Smooth muscle cell (in vitro differentiated cells): ENCODE measurements around the gene HOTAIR. TPM values are rescaled to one million over a fixed set of nuclear protein-coding genes. Genes with fewer than 3 reads are reported as not detected.

Experiments
- DNase-seq: peaks from one replicate; lab custom pipeline; 2025; ENCODE audit not compliant: unreplicated experiment; lab: John Stamatoyannopoulos, UW
- H2AFZ ChIP-seq: fragments of 200-600 bp; sonication (generic); 2 replicates; pipeline ENCODE4 v1.6.0; 2016; ENCODE audit warnings: antibody characterized with exemption, low read depth, mild to moderate bottlenecking
- H3F3A ChIP-seq: fragments of 200-600 bp; sonication (generic); 2 replicates; pipeline ENCODE4 v1.6.0; 2017; ENCODE audit warnings: antibody characterized with exemption, low read depth
- H3K27ac ChIP-seq: fragments of 200-600 bp; sonication (generic); 2 replicates; pipeline ENCODE4 v1.5.1; 2016; ENCODE audit warnings: low read depth, mild to moderate bottlenecking
- H3K27me3 ChIP-seq: fragments of 200-600 bp; sonication (generic); 2 replicates; pipeline ENCODE4 v1.6.1; 2016; ENCODE audit warnings: low read depth, mild to moderate bottlenecking
- H3K36me3 ChIP-seq: fragments of 200-600 bp; sonication (generic); 2 replicates; pipeline ENCODE4 v1.5.1; 2016; ENCODE audit warnings: low read depth
- H3K4me1 ChIP-seq: fragments of 200-600 bp; sonication (generic); 2 replicates; pipeline ENCODE4 v1.5.1; 2016; ENCODE audit warnings: low read depth
- H3K4me2 ChIP-seq: fragments of 200-600 bp; sonication (generic); 2 replicates; pipeline ENCODE4 v1.6.0; 2016; ENCODE audit warnings: mild to moderate bottlenecking
- H3K4me3 ChIP-seq: fragments of 200-600 bp; sonication (generic); 2 replicates; pipeline ENCODE4 v1.5.1; 2016; ENCODE audit warnings: mild to moderate bottlenecking
- H3K79me2 ChIP-seq: fragments of 200-600 bp; sonication (generic); 2 replicates; pipeline ENCODE4 v1.6.0; 2016; ENCODE audit warnings: low read depth, mild to moderate bottlenecking
- H3K9ac ChIP-seq: fragments of 200-600 bp; sonication (generic); 2 replicates; pipeline ENCODE4 v1.6.0; 2016; ENCODE audit warnings: low read depth
- H3K9me3 ChIP-seq: fragments of 200-600 bp; sonication (generic); replicated peaks from 2 replicates; pipeline ENCODE4 v1.5.1; 2016; ENCODE audit warnings: low read depth
- H4K20me1 ChIP-seq: fragments of 200-600 bp; sonication (generic); 2 replicates; pipeline ENCODE4 v1.6.0; 2016; ENCODE audit warnings: low read depth
- CTCF ChIP-seq: fragments of 200-600 bp; sonication (generic); IDR thresholded peaks from 2 replicates; pipeline ENCODE4 v1.5.1; 2017; ENCODE audit warnings: borderline replicate concordance, mild to moderate bottlenecking, antibody characterized with exemption; ENCODE audit not compliant: insufficient read depth, poor library complexity, severe bottlenecking
- WGBS: methylation state at CpG from one replicate; pipeline ENCODE4 v1.1.7; 2016; ENCODE audit warnings: low lambda C conversion rate; 5-methylcytosine and 5-hydroxymethylcytosine counted together
- polyA plus RNA-seq: library from polyadenylated mRNA; unstranded; fragments of >200 nt; fragmentation: Nextera tagmentation; extraction: Ambion mirVana; gene quantifications from 2 replicates; pipeline ENCODE4 v1.2.1, GENCODE V29; 2016
- total RNA-seq: library from RNA; depleted of rRNA; stranded (reverse); fragments of >200 nt; gene quantifications from 2 replicates; pipeline ENCODE4 v1.2.3, GENCODE V29; 2014

Gene HOTAIR
- total and polyA plus RNA-seq, 2 experiments from 2014 or later = 0.43 TPM; not detected in 1

GRCh38 chr12:53976823-53977595 is 2.3 kb upstream of the HOTAIR start:
- no peak overlapping the region for H3K9ac ChIP-seq
- H3K9me3 ChIP-seq = no peaks in the 10 kb centered on the region
- no peak for TF ChIP-seq CTCF
- H3K27me3 ChIP-seq = peaks cover 100% of the 10 kb centered on the region
- no peak overlapping the region for H3K4me3 ChIP-seq
- no peak for DNase-seq
- peaks cover 4% of the 10 kb centered on the region for H3K4me1 ChIP-seq
- no peak overlapping the region for H3K4me2 ChIP-seq
- 25% methylated on average over 9 of the region's 9 CpGs for WGBS
- H3K27ac ChIP-seq = no peak overlapping the region
- no peaks in the 10 kb centered on the region for H3K79me2 ChIP-seq
- H4K20me1 ChIP-seq = no peaks in the 10 kb centered on the region
- no peaks in the 10 kb centered on the region for H3F3A ChIP-seq
- H2AFZ ChIP-seq = no peak overlapping the region
- H3K36me3 ChIP-seq = no peaks in the 10 kb centered on the region

GRCh38 chr12:53976172-53976822 is 1.5 kb upstream of the HOTAIR start:
- Histone ChIP-seq H3K27ac (no peak overlapping the region), H3K79me2 (no peaks in the 10 kb centered on the region), H3K4me2 (no peak overlapping the region)

GRCh38 chr12:53975479-53976152 is 862 bp upstream of the HOTAIR start:
- no peak for TF ChIP-seq CTCF
- Histone ChIP-seq H3K4me3 (peak overlapping the region; percentile 35), H3K79me2 (no peaks in the 10 kb centered on the region), H3K9me3 (no peaks in the 10 kb centered on the region), H3F3A (no peaks in the 10 kb centered on the region), H2AFZ (no peak overlapping the region), H3K27ac (no peak overlapping the region), H3K4me2 (peak overlapping the region; percentile 82), H3K27me3 (peaks cover 100% of the 10 kb centered on the region), H3K4me1 (peaks cover 4% of the 10 kb centered on the region), H3K36me3 (no peaks in the 10 kb centered on the region), H3K9ac (no peak overlapping the region), H4K20me1 (no peaks in the 10 kb centered on the region)
- WGBS = 10% methylated on average over 31 of the region's 31 CpGs
- no peak for DNase-seq

More at GRCh38 chr12:53976172-53976822, 1.5 kb upstream of the HOTAIR start:
- H3F3A ChIP-seq = no peaks in the 10 kb centered on the region
- H3K9me3 ChIP-seq = no peaks in the 10 kb centered on the region
- H3K9ac ChIP-seq = no peak overlapping the region
- no peak overlapping the region for H3K4me3 ChIP-seq
- peaks cover 100% of the 10 kb centered on the region for H3K27me3 ChIP-seq
- H3K4me1 ChIP-seq = peaks cover 4% of the 10 kb centered on the region
- H2AFZ ChIP-seq = no peak overlapping the region
- H3K36me3 ChIP-seq = no peaks in the 10 kb centered on the region
- DNase-seq = no peak
- no peak for TF ChIP-seq CTCF
- no peaks in the 10 kb centered on the region for H4K20me1 ChIP-seq
- WGBS = 21% methylated on average over 21 of the region's 21 CpGs
